Endothelial cell of umbilical vein (primary cell): ENCODE measurements around the gene SFMBT2. TPM values are rescaled to one million over a fixed set of nuclear protein-coding genes. Genes with fewer than 3 reads are reported as not detected.

Experiments used
- BruUV-seq: library from RNA; stranded (reverse); fragments of 400-500 nt; replicated peaks from 2 replicates; lab custom pipeline; 2021; lab: Mats Ljungman, UMichigan
- CTCF ChIA-PET: fragments of 300-600, 350-600 bp; sonication (Branson Sonifier 250); formaldehyde crosslinking; loops from one replicate; lab custom pipeline; 2021; ENCODE audit warnings: antibody characterized with exemption, inconsistent platforms; lab: Charles Lee
- POLR2A ChIA-PET: fragments of 300-600, 350-600 bp; sonication (Branson Sonifier 250); formaldehyde crosslinking; loops from one replicate; lab custom pipeline; 2021; ENCODE audit warnings: antibody characterized with exemption, inconsistent platforms; lab: Charles Lee
- DNase-seq: peaks from one replicate; pipeline ENCODE4 v3.0.0-alpha.2; 2011; ENCODE audit warnings: low read depth, low spot score
- FAIRE-seq: peaks from 2 replicates; lab custom pipeline; 2011; peaks lifted over from hg19 to GRCh38; lab: Jason Lieb, UNC
- H2AFZ ChIP-seq: 2 replicates; pipeline ENCODE4 v1.6.0; 2012; ENCODE audit warnings: low read depth, low read length, control low read depth, inconsistent platforms
- H3K27ac ChIP-seq: 2 replicates; pipeline ENCODE4 v1.5.1; 2011; ENCODE audit warnings: low read depth, mild to moderate bottlenecking, control low read depth, low read length, moderate library complexity; ENCODE audit not compliant: insufficient read depth
- H3K27me3 ChIP-seq, 2 experiments: 2 replicates each; pipeline versions ENCODE4 v1.6.0 to v1.6.1; 2011; ENCODE audit warnings: low read length in 2 of 2, mixed read lengths in 1 of 2; ENCODE audit not compliant: control insufficient read depth in 2 of 2, insufficient read depth in 2 of 2
- H3K36me3 ChIP-seq, 2 experiments: 2 replicates in 1 of 2; 3 replicates in 1 of 2; pipeline ENCODE4 v1.5.1; 2011; ENCODE audit warnings: low read length in 2 of 2, mild to moderate bottlenecking in 1 of 2, moderate library complexity in 1 of 2; ENCODE audit not compliant: control insufficient read depth in 2 of 2, insufficient read depth in 2 of 2; ENCODE audit errors: extremely low read depth in 1 of 2
- H3K4me1 ChIP-seq: 3 replicates; pipeline ENCODE4 v1.5.1; 2011; ENCODE audit warnings: mild to moderate bottlenecking, low read length; ENCODE audit not compliant: control insufficient read depth, insufficient read depth; ENCODE audit errors: extremely low read depth
- H3K4me2 ChIP-seq: 2 replicates; pipeline ENCODE4 v1.6.1; 2011; ENCODE audit warnings: low read length, control low read depth, mixed read lengths; ENCODE audit not compliant: insufficient read depth
- H3K4me3 ChIP-seq, 3 experiments: fragments of 200-600 bp in 1 of 3; sonication (generic), shearing (Covaris generic) in 1 of 3; replicated peaks in 1 of 3; 2 replicates each; pipeline ENCODE4 v1.5.1; 2011 to 2016; ENCODE audit warnings: control low read depth in 3 of 3, low read length in 3 of 3, mild to moderate bottlenecking in 2 of 3, inconsistent platforms in 1 of 3, low read depth in 1 of 3, moderate library complexity in 1 of 3; ENCODE audit not compliant: insufficient read depth in 1 of 3
- H3K79me2 ChIP-seq: 2 replicates; pipeline ENCODE4 v1.6.0; 2012; ENCODE audit warnings: low read length, inconsistent platforms; ENCODE audit not compliant: control insufficient read depth, insufficient read depth
- H3K9ac ChIP-seq: replicated peaks from 2 replicates; pipeline ENCODE3; 2011; ENCODE audit warnings: low read length, control low read depth; ENCODE audit not compliant: insufficient read depth; ENCODE audit errors: extremely low read depth
- H3K9me1 ChIP-seq: replicated peaks from 3 replicates; pipeline ENCODE4 v1.6.0; 2011; ENCODE audit warnings: mild to moderate bottlenecking, low read length; ENCODE audit not compliant: control insufficient read depth, insufficient read depth; ENCODE audit errors: extremely low read depth
- H3K9me3 ChIP-seq: replicated peaks from 2 replicates; pipeline ENCODE4 v1.5.1; 2012; ENCODE audit warnings: low read length, inconsistent platforms; ENCODE audit not compliant: control insufficient read depth, insufficient read depth
- H4K20me1 ChIP-seq: replicated peaks from 2 replicates; pipeline ENCODE3; 2011; ENCODE audit warnings: mild to moderate bottlenecking, low read length; ENCODE audit not compliant: control insufficient read depth, insufficient read depth; ENCODE audit errors: extremely low read depth
- CTCF ChIP-seq, 2 donors: IDR thresholded peaks; 1 replicate in 1 of 2; 2 replicates in 1 of 2; pipeline ENCODE4 v1.5.1; 2011; ENCODE audit warnings: low read length in 2 of 2, mild to moderate bottlenecking in 2 of 2, moderate library complexity in 2 of 2, control low read depth in 1 of 2, inconsistent platforms in 1 of 2, low read depth in 1 of 2; ENCODE audit not compliant: insufficient read depth in 1 of 2; ENCODE audit errors: extremely low read depth in 1 of 2
- EZH2 ChIP-seq: IDR thresholded peaks from 2 replicates; pipeline ENCODE4 v1.6.1; 2012; ENCODE audit warnings: borderline replicate concordance, low read depth, mild to moderate bottlenecking, moderate library complexity, low read length, inconsistent platforms; ENCODE audit not compliant: severe bottlenecking
- FOS ChIP-seq: IDR thresholded peaks from 2 replicates; pipeline ENCODE4 v1.6.1; 2011; ENCODE audit warnings: mild to moderate bottlenecking, low read length, moderate library complexity, borderline replicate concordance; ENCODE audit not compliant: insufficient read depth
- GATA2 ChIP-seq: IDR thresholded peaks from 2 replicates; pipeline ENCODE4 v1.7.0; 2011; ENCODE audit warnings: low read depth, mild to moderate bottlenecking, moderate library complexity, mixed read lengths, low read length; ENCODE audit not compliant: insufficient read length, insufficient read depth
- JUN ChIP-seq: IDR thresholded peaks from 2 replicates; pipeline ENCODE4 v1.6.1; 2011; ENCODE audit warnings: borderline replicate concordance, low read depth; ENCODE audit not compliant: insufficient read length, insufficient read depth
- MAX ChIP-seq: IDR thresholded peaks from 2 replicates; pipeline ENCODE4 v1.6.1; 2011; ENCODE audit not compliant: insufficient read depth, insufficient read length
- MYC ChIP-seq: IDR thresholded peaks from one replicate; pipeline ENCODE4 v1.6.1; 2011; ENCODE audit warnings: mild to moderate bottlenecking, low read depth, low read length
- POLR2A ChIP-seq: IDR thresholded peaks from 2 replicates; pipeline ENCODE4 v1.6.1; 2012; ENCODE audit warnings: low read depth, mild to moderate bottlenecking, control low read depth, low read length
- POLR2AphosphoS5 ChIP-seq: IDR thresholded peaks from 2 replicates; pipeline ENCODE4 v1.6.1; 2012; ENCODE audit warnings: low read depth, mild to moderate bottlenecking, control low read depth, low read length, moderate library complexity; ENCODE audit not compliant: insufficient read depth
- dilution Hi-C: fragments of 300-500 bp; cut with MboI; formaldehyde crosslinking; loops from one replicate; pipeline ENCODE4 v1.15.0; 2019; ENCODE audit warnings: low sequenced_read_pairs; ENCODE audit not compliant: extremely low pct_ligation_motif_present
- intact Hi-C: fragments of 100-400 bp; cut with micrococcal nuclease; formaldehyde crosslinking; loops from one replicate; pipeline ENCODE4 v1.10.0; 2022
- polyA plus RNA-seq, 4 experiments: library from polyadenylated mRNA; depleted of rRNA in 3 of 4; stranded (reverse) in 3 of 4; unstranded in 1 of 4; fragments of >200 nt; gene quantifications; 2 replicates each; pipeline versions ENCODE4 v1.2.1 to v1.2.3, GENCODE V29; 2011 to 2012; ENCODE audit warnings: missing spikeins in 1 of 4
- total RNA-seq: library from RNA; stranded (reverse); gene quantifications from 2 replicates; pipeline ENCODE4 v1.2.3, GENCODE V29; 2021

The SFMBT2 gene
- total and polyA plus RNA-seq, 2 donors (not counting 3 experiments of a cell fraction or from before 2014, with no cell fraction given), result 0.14 to 0.64 TPM

GRCh38 chr10:7317786-7318446 is 92.9 kb downstream of the SFMBT2 start:
- H3K36me3 ChIP-seq, result no peaks in the 10 kb centered on the region
- H3K9me3 ChIP-seq, result no peaks in the 10 kb centered on the region
- POLR2A ChIA-PET, result no interaction called here
- H3K9ac ChIP-seq, result no peak overlapping the region
- dilution Hi-C loops, result no loop called here
- no peaks in the 10 kb centered on the region for H3K27me3 ChIP-seq
- H2AFZ ChIP-seq, result no peak overlapping the region
- no peak overlapping the region for H3K4me2 ChIP-seq
- FAIRE-seq (no peak), DNase-seq (no peak)
- H3K27ac ChIP-seq, result no peak overlapping the region
- H3K9me1 ChIP-seq, result no peaks in the 10 kb centered on the region
- BruUV-seq, result no TSS peak
- intact Hi-C loops, result no loop called here
- TF ChIP-seq MAX (no peak), EZH2 (no peak)
- H3K4me1 ChIP-seq, result no peaks in the 10 kb centered on the region
- H3K79me2 ChIP-seq, result no peaks in the 10 kb centered on the region
- no peaks in the 10 kb centered on the region for H4K20me1 ChIP-seq
- no peak overlapping the region for H3K4me3 ChIP-seq
- CTCF ChIA-PET, result no interaction called here

GRCh38 chr10:7316839-7317238 is 94.0 kb downstream of the SFMBT2 start:
- FAIRE-seq (no peak), DNase-seq (no peak)
- Histone ChIP-seq H3K9ac (no peak overlapping the region), H3K4me3 (no peak overlapping the region), H3K9me1 (no peaks in the 10 kb centered on the region), H3K9me3 (no peaks in the 10 kb centered on the region), H3K4me1 (no peaks in the 10 kb centered on the region), H2AFZ (no peak overlapping the region), H3K36me3 (no peaks in the 10 kb centered on the region), H4K20me1 (no peaks in the 10 kb centered on the region), H3K27ac (no peak overlapping the region), H3K27me3 (no peaks in the 10 kb centered on the region), H3K4me2 (no peak overlapping the region), H3K79me2 (no peaks in the 10 kb centered on the region)
- dilution Hi-C loops, result no loop called here
- POLR2A ChIA-PET, result no interaction called here
- intact Hi-C loops, result no loop called here
- BruUV-seq, result no TSS peak
- TF ChIP-seq MYC, result no peak
- TF ChIP-seq JUN, result no peak
- no peak for TF ChIP-seq EZH2
- TF ChIP-seq MAX, result no peak
- TF ChIP-seq POLR2AphosphoS5, result no peak
- TF ChIP-seq GATA2, result no peak
- no peak for TF ChIP-seq POLR2A
- no peak for TF ChIP-seq FOS
- TF ChIP-seq CTCF (IDR thresholded peaks at IDR 0.05; ENCODE audit: extremely low read depth in 1 of 2, insufficient read depth in 1 of 2, low read depth in 1 of 2, low read length in 2 of 2), result no peak
- CTCF ChIA-PET, result no interaction called here
